GM12892 (cell line): ENCODE data around the gene PRR16.
"Not testable (repeated sequence)": the region's sequence is repeated elsewhere in the genome, so short reads cannot be mapped to it uniquely, and the experiment has no call there.

Experiments
- DNase-seq: peaks from one replicate; pipeline ENCODE4 v3.0.0; 2011; ENCODE audit not compliant: insufficient read length
- FAIRE-seq: peaks from 2 replicates; lab custom pipeline; 2011; peaks lifted over from hg19 to GRCh38; lab: Jason Lieb, UNC
- POLR2A ChIP-seq: IDR thresholded peaks from 2 replicates; pipeline ENCODE4 v1.6.1; 2011; ENCODE audit warnings: low read depth, low read length, control low read depth
- POLR2AphosphoS5 ChIP-seq: IDR thresholded peaks from 2 replicates; pipeline ENCODE4 v1.6.1; 2011; ENCODE audit warnings: low read depth, low read length, control low read depth
- TAF1 ChIP-seq: IDR thresholded peaks from 2 replicates; pipeline ENCODE4 v1.6.1; 2011; ENCODE audit warnings: low read depth, mild to moderate bottlenecking, control low read depth, low read length, borderline replicate concordance

The PRR16 gene

DNA sequence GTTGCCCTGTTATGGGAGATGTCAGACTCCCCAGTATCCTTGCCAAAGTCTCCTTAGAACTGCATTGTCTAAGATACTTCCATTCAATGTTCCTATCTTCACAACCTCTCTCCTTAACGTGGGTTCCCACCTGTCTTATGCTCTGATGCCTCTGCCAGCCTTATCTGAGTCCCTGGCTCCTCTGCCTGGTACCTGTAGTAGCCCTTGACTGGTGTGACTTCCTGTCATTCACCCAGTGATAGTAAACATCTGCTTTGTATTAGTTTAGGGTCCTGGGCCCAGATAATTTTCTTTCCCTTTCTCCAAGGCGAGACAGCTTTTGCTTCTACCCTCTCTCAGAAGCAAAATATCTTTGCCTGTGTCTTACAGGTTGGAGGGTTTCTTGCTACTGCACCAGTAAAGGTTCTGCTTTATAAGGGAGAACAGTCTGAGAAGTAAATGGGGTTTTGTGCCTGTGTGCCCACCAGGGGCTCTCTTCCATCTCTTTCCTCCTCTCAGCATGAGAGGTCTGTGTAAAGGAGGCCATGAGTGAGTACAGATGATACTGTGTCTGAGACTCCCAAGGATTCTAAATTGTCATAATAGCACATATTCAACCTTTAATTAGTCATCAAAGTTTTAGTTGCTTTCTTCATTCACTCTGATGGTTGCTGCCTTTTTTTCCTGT is 220.8 kb downstream of the PRR16 start:
- TF ChIP-seq POLR2A = no peak
- TF ChIP-seq TAF1 = no peak
- TF ChIP-seq POLR2AphosphoS5 = no peak
- DNase-seq (no peak), FAIRE-seq (no peak)

DNA sequence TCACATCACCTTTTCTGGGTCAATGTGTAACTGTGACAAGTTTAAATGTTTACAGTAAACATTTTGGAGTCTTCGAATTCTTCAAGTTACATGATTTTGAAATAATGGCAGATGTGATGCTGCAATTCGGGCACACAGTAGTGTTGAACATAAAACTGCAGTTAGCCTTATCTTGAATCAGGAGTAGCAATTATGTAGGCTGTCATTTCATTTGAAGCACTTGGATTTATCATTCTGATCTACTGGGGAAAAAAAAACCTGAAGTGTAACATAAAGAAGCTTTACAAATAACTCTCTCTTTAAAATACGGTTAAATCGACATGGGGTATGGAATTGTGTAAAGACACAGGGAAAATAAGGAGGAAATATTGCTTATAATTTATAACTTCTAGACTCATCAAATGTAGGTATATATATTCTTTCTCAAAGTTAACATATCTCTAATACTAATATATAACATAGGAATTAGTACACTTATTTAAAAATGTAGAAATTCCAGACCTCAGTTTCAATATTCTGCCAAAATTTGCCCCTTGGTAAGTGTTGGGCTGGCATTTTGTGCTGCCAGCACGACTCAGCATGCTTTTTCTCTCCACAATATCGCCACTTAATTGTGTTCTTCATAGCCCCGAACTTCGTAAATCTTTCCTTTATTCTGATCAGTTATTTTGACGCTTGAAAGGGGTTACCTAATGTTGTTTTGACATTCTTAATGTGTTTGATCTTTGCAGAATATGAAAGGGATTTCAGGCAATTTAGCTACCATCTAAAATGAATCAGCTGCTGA is 226.7 kb downstream of the PRR16 start:
- DNase-seq (no peak), FAIRE-seq (no peak)

DNA sequence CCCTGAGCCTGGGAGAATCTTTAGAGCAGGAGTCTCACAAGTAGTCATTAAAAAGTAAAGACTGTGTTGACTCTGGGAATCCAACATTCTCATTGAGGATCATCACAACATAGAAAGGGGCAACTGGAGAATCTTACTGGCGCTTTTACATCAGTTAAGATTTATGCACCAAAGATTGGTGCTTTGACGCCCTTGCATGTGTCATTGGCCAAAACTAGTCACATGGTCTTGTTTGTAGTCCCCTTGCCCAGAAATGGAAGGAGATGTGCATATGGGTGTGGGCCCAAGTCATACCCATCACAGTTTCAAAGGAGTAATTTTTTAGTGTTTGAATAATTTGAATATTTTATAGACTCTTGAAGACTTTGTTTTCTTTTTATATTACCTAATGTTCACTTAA is 228.2 kb downstream of the PRR16 start:
- DNase-seq (no peak), FAIRE-seq (no peak)
- TF ChIP-seq POLR2AphosphoS5 = no peak

More for the DNA sequence above, 226.7 kb downstream of the PRR16 start:
- TF ChIP-seq POLR2AphosphoS5 (no peak), POLR2A (no peak), TAF1 (no peak)

DNA sequence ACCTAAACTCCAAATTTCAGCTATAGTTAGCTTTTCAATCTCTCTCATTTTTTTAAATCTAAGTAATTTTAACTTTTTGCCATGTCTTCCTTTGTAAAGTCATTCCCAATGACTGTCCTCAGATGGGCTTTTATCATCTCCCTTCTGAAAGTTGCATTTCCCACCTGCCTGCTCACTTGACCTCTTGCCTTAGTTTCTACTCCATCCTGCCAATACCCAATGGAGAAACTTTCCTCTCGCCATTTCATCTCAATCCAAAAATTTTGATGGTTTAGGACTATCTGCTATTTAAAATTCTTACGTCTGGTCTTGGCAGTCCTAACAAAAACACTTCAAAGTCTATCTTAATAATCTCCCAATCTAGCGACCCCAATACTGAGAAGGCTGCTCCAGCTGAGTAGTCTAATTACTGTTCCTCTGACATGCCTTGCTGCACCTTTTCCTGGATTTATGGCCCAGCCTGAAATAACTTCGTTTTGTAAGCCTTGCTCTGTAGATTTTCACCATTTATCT is 231.3 kb downstream of the PRR16 start:
- FAIRE-seq = no peak
- TF ChIP-seq POLR2A = no peak
- DNase-seq = no peak

DNA sequence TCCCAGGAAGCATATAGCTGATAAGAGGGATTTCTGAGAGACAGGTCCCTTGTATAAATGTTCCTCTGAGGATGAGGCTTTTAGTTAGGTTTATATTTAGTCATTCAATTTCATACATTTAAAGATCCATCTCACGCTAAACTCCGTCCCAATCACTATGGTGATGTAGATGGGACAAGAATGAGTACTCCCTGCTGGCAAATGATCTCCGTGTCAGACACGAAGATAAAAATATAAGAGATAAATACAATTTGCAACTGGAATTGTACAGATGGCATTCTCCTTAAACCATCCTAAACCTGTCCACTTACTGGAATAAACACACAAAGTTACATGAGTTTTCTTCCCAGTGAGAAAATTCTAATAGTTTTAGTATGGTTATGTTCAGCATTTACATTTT is 233.0 kb downstream of the PRR16 start:
- FAIRE-seq (no peak), DNase-seq (no peak)
- TF ChIP-seq POLR2AphosphoS5 (no peak), POLR2A (no peak), TAF1 (no peak)

DNA sequence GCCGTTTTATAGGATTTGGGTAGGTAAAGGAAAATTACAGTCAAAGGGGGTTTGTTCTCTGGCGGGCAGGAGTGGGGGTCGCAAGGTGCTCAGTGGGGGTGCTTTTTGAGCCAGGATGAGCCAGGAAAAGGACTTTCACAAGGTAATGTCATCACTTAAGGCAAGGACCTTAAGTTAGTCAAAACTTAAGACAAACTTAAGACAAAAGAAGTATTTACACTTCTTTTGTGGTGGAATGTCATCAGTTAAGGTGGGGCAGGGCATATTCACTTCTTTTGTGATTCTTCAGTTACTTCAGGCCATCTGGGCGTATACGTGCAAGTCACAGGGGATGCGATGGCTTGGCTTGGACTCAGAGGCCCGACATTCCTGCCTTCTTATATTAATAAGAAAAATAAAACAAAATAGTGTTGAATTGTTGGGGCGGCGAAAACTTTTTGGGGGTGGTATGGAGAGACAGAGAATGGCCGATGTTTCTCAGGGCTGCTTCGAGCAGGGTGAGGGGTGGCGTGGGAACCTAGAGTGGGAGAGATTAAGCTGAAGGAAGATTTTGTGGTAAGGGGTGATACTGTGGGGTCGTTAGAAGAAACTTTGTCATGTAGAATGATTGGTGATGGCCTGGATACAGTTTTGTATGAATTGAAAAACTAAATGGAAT is 233.7 kb downstream of the PRR16 start:
- DNase-seq, FAIRE-seq: not testable (repeated sequence)

DNA sequence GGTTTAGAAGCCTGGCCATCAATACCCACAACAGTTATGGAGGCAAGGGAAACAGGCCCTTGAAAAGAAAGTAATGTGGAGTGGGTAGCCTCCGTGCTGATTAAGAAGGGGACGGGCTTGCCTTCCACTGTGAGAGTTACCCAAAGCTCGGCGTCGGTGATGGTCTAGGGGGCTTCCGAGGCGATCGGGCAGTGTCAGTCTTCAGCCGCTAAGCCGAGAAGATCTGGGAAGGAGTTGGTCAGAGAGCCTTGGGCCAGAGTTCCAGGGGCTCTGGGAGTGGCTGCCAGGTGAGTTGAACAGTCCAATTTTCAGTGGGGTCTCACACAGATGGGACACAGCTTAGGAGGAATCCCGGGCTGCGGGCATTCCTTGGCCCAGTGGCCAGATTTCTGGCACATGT is 236.6 kb downstream of the PRR16 start:
- DNase-seq, FAIRE-seq: not testable (repeated sequence)

DNA sequence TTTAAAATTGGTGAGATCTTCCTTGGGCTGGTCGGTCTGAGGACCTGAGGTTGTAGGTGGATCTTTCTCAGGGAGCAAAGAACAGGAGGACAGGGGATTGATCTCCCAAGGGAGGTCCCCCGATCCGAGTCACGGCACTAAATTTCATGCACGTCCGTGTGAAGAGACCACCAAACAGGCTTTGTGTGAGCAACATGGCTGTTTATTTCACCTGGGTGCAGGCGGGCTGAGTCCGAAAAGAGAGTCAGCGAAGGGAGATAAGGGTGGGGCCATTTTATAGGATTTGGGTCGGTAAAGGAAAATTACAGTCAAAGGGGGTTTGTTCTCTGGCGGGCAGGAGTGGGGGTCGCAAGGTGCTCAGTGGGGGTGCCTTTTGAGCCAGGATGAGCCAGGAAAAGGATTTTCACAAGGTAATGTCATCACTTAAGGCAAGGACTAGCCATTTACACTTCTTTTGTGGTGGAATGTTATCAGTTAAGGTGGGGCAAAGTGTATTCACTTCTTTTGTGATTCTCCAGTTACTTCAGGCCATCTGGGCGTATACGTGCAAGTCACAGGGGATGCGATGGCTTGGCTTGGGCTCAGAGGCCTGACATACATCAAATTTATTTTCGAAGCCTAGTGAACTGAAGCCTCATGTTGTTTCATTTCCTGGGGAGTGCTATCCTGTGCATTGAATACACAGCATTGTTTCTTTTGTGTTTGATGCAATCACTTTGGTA is 238.9 kb downstream of the PRR16 start:
- not testable (repeated sequence) for FAIRE-seq, DNase-seq

DNA sequence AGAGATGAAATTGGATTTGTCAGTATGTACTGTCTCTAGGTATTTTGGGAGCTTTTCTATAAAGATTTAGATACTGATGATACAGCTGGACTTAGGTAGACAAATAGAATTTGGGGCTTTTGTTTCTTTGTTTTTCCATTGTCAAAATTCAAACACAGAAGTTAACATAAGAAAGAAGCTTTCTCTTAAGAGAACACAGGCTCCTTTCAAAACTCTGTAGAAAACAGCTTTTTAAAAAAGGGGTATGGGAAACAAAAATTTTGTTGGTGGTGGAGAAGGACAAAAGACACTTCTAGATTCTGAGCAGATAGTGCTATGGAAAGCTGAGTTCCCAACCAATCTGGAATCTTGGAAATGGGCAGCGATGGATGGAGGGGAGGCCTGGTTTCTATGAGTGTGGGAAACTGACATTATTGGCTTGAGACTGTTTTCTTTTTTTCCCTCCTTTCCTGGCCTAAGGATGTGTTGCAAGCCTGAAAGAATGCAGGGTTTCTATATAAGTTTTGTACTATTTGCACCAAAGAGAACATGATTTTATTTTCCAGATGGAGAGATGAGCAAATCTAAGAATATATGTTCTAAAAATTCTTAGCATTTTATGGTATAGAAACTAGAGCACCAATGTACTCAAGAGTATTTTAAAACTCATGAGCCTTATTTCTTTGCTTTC is 240.0 kb downstream of the PRR16 start:
- TF ChIP-seq TAF1 (no peak), POLR2AphosphoS5 (no peak), POLR2A (no peak)
- DNase-seq (no peak), FAIRE-seq (no peak)

DNA sequence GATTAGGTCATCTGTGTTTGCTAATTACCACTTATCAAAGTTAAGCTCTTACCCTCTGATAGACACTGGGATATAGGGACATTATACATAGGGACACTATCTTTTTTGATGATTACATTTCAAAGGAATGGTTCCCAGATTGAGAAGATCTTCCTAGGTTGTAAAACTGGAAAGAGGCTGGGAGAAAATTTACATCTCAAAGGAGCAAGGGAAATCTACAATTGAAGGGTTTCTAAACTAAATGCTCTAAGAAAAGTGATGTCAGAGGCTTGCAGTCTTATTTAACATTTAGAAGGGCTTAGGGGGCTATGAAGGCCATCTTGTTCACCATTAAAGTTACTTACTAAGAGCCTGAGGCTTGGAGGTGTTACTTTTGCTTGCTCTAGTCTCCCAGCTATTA is 242.8 kb downstream of the PRR16 start:
- TF ChIP-seq POLR2A (no peak), POLR2AphosphoS5 (no peak), TAF1 (no peak)
- FAIRE-seq = no peak
- DNase-seq = no peak

DNA sequence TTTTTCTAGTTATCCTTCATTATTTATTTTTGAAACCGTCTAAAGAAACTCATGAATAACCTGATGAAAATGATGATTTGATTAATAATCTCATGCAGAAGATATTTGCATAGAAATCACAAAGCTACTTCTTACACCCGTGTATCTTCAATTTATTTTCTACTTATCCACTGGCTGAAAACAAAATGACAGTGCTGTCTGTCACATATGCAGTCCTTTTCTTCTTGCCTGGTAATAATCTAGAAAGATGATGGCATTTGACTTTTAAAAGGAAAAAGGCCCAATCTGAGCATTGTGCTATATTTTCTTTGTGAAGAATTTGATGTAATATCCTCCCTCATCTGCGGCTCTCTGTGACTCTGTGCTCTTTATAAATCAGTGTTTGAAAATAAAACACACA is 253.3 kb downstream of the PRR16 start:
- TF ChIP-seq TAF1 = no peak
- TF ChIP-seq POLR2AphosphoS5 = no peak
- TF ChIP-seq POLR2A = no peak
- FAIRE-seq (no peak), DNase-seq (no peak)

DNA sequence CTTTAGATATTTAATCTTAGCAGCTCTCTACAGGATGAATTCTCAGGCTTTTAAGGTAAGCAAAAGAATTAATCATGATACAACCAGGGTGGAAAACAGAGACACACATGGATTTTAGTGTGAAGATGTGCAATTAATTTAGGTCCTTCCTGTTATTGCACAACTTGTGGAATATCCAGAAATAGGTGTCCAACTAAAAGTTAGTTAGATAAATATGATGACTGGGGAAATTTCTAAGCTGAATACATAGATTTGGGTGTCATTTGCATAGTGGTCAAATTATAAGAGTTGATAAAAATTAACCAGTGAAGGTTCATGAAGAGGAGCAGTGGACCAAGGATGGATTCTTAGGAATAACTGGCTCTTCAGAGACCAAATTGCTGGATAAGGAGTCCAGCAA is 266.1 kb downstream of the PRR16 start:
- TF ChIP-seq POLR2AphosphoS5 (no peak), POLR2A (no peak)
- FAIRE-seq (no peak), DNase-seq (no peak)
